Heart left ventricle (tissue), 13 donors: Measurements from ENCODE around the gene CAPZA1.

Source experiments
- POLR2A ChIP-seq, 2 donors: fragments of 450-650 bp; IDR thresholded peaks; one replicate each; pipeline ENCODE4 v1.6.1; 2017; ENCODE audit warnings: antibody characterized with exemption in 2 of 2, mild to moderate bottlenecking in 2 of 2, moderate library complexity in 2 of 2
- TF ChIP-seq, protein P1 (sequence below), 12 donors: fragments of 200-600 bp; sonication (generic) in 4 of 12; IDR thresholded peaks; one replicate each; pipeline versions ENCODE4 v1.5.0 to v1.8.0; 2018 to 2022; ENCODE audit warnings: antibody characterized with exemption in 12 of 12, mild to moderate bottlenecking in 5 of 12
- donor health status: ischemic (EF 13 %, LVEDD 7.1; RV severe dilation, severe dysfunction).
- donor health status: DM: no; HTN: yes; CAD: no.
- donor health status: DM: no; HTN: no; CAD: no.
- donor health status: ischemic (EF 25% LVEDD 6.9; RV normal size, moderate dysfunction).
- donor health status: ischemic (EF 25% LVEDD 5.7; RV mildly dilated, moderate dysfunction).
- donor health status: ischemic (EF 35%, LVEDD 5.7; RV mildly dilated, moderate dysfunction).
- donor health status: nonischemic (EF 11% LVEDD 7.7; RV severe dilation, severe dysfunction).
- donor health status: DM: yes; HTN: yes; CAD: no.
- donor health status: PGD.
- donor health status: ischemic (EF 29% LVEDD 5.4; RV normal size, mild dysfunction).
- donor health status: nonischemic (EF 23%, LVEDD 6.1; RV moderate dilation, normal function).

DNA sequence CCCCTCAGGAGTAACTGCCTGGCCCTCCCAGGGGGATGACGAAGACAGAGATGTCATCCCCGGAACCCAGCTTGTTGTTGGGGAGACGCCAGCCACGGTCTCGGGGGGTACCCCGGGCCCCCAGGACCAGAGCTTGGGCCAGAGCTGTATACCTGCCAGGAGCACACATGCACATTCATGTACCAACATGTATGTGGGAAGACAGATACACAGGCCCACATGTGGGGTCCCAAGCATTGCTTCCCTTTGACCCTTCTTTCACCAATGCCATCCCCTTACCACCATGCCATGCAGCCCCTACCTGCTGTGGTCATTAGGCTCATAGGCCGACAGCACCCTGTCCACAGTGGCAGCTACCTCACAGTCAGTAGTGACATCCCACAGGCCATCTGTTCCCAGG, 90.5 kb downstream of the CAPZA1 start:
- TF ChIP-seq, protein P1, sequence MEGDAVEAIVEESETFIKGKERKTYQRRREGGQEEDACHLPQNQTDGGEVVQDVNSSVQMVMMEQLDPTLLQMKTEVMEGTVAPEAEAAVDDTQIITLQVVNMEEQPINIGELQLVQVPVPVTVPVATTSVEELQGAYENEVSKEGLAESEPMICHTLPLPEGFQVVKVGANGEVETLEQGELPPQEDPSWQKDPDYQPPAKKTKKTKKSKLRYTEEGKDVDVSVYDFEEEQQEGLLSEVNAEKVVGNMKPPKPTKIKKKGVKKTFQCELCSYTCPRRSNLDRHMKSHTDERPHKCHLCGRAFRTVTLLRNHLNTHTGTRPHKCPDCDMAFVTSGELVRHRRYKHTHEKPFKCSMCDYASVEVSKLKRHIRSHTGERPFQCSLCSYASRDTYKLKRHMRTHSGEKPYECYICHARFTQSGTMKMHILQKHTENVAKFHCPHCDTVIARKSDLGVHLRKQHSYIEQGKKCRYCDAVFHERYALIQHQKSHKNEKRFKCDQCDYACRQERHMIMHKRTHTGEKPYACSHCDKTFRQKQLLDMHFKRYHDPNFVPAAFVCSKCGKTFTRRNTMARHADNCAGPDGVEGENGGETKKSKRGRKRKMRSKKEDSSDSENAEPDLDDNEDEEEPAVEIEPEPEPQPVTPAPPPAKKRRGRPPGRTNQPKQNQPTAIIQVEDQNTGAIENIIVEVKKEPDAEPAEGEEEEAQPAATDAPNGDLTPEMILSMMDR (IDR thresholded peaks at IDR 0.05) = no peak
- TF ChIP-seq POLR2A (IDR thresholded peaks at IDR 0.05) = no peak
